H1 (cell line): Measurements from ENCODE around the gene RINT1. TPM values are rescaled to one million over a fixed set of nuclear protein-coding genes. Genes with fewer than 3 reads are reported as not detected.

Experiments
- CTCF ChIA-PET: fragments of 300-600 bp; sonication (Branson Sonifier 250); formaldehyde crosslinking; loops from one replicate; lab custom pipeline; 2021; ENCODE audit not compliant: partially characterized antibody; lab: Charles Lee
- POLR2A ChIA-PET: fragments of 300-600 bp; sonication (Branson Sonifier 250); formaldehyde crosslinking; loops from one replicate; lab custom pipeline; 2021; ENCODE audit warnings: inconsistent platforms; ENCODE audit not compliant: partially characterized antibody; lab: Charles Lee
- DNase-seq, 2 experiments: peaks; one replicate each; pipeline versions ENCODE4 v3.0.0 to v3.0.0-alpha.2; 2010 to 2022; ENCODE audit warnings: low spot score in 2 of 2, low read depth in 1 of 2, mixed read lengths in 1 of 2
- FAIRE-seq: peaks from 2 replicates; lab custom pipeline; 2011; peaks lifted over from hg19 to GRCh38; lab: Jason Lieb, UNC
- H2AFZ ChIP-seq: 2 replicates; pipeline ENCODE4 v1.8.1; 2012; ENCODE audit warnings: low read length, inconsistent platforms
- H2AK5ac ChIP-seq: 2 replicates; pipeline ENCODE4 v1.6.1; 2013; ENCODE audit warnings: low read depth, low read length
- H2BK120ac ChIP-seq: replicated peaks from 2 replicates; pipeline ENCODE3; 2013; ENCODE audit warnings: low read depth, low read length, inconsistent platforms
- H2BK12ac ChIP-seq: 2 replicates; pipeline ENCODE4 v1.6.1; 2013; ENCODE audit warnings: low read depth, low read length
- H2BK15ac ChIP-seq: 2 replicates; pipeline ENCODE4 v1.6.1; 2013; ENCODE audit warnings: low read length
- H2BK20ac ChIP-seq: 2 replicates; pipeline ENCODE4 v1.6.1; 2013; ENCODE audit warnings: low read length
- H2BK5ac ChIP-seq: 2 replicates; pipeline ENCODE4 v1.6.1; 2013; ENCODE audit warnings: low read depth, low read length
- H3K14ac ChIP-seq: 2 replicates; pipeline ENCODE4 v1.6.1; 2013; ENCODE audit warnings: inconsistent platforms; ENCODE audit not compliant: insufficient read length
- H3K18ac ChIP-seq: 2 replicates; pipeline ENCODE4 v1.6.1; 2013; ENCODE audit warnings: low read length; ENCODE audit errors: extremely low read depth
- H3K23ac ChIP-seq: 2 replicates; pipeline ENCODE4 v1.6.1; 2013; ENCODE audit warnings: inconsistent platforms; ENCODE audit not compliant: insufficient read length
- H3K23me2 ChIP-seq: 2 replicates; pipeline ENCODE4 v1.6.1; 2013; ENCODE audit warnings: low read depth, low read length
- H3K27ac ChIP-seq: 2 replicates; pipeline ENCODE4 v1.6.1; 2011; ENCODE audit warnings: low read depth, low read length, inconsistent platforms
- H3K27me3 ChIP-seq, 4 experiments: replicated peaks in 1 of 4; 1 replicate in 1 of 4; 2 replicates in 3 of 4; pipeline versions ENCODE4 v1.6.1 to v1.8.1; 2011 to 2013; ENCODE audit warnings: low read length in 3 of 4, mild to moderate bottlenecking in 3 of 4, inconsistent platforms in 2 of 4, mixed read lengths in 2 of 4, moderate library complexity in 1 of 4; ENCODE audit not compliant: control insufficient read depth in 3 of 4, insufficient read depth in 3 of 4; ENCODE audit errors: extremely low read depth in 1 of 4
- H3K36me3 ChIP-seq, 4 experiments: 2 replicates each; pipeline versions ENCODE4 v1.6.1 to v1.8.1; 2011 to 2013; ENCODE audit warnings: mild to moderate bottlenecking in 4 of 4, low read length in 3 of 4, moderate library complexity in 2 of 4, control low read depth in 1 of 4, inconsistent platforms in 1 of 4; ENCODE audit not compliant: insufficient read depth in 4 of 4, control insufficient read depth in 2 of 4
- H3K4ac ChIP-seq: replicated peaks from 2 replicates; pipeline ENCODE3; 2013; ENCODE audit warnings: low read length, low read depth, mixed read lengths, inconsistent platforms; ENCODE audit not compliant: insufficient read length
- H3K4me1 ChIP-seq, 4 experiments: replicated peaks in 1 of 4; 1 replicate in 1 of 4; 2 replicates in 3 of 4; pipeline versions ENCODE4 v1.6.1 to v1.8.1; 2011 to 2013; ENCODE audit warnings: low read length in 3 of 4, inconsistent platforms in 2 of 4, mixed read lengths in 1 of 4; ENCODE audit not compliant: insufficient read depth in 4 of 4, control insufficient read depth in 3 of 4
- H3K4me2 ChIP-seq, 2 experiments: 2 replicates each; pipeline versions ENCODE4 v1.6.1 to v1.8.1; 2011 to 2013; ENCODE audit warnings: low read depth in 2 of 2, low read length in 2 of 2, control low read depth in 1 of 2, inconsistent platforms in 1 of 2, mild to moderate bottlenecking in 1 of 2; ENCODE audit not compliant: insufficient read depth in 1 of 2
- H3K4me3 ChIP-seq, 4 experiments: fragments of 200-600, 300-600 bp in 1 of 4; sonication (generic), shearing (Covaris generic), sonication (Bioruptor Twin) in 1 of 4; 2 replicates each; pipeline versions ENCODE4 v1.5.1 to v1.8.1; 2011 to 2016; ENCODE audit warnings: low read length in 4 of 4, low read depth in 3 of 4, control low read depth in 2 of 4, inconsistent platforms in 2 of 4, mild to moderate bottlenecking in 2 of 4, mixed read lengths in 1 of 4, moderate library complexity in 1 of 4; ENCODE audit not compliant: insufficient read depth in 2 of 4; ENCODE audit errors: extremely low read depth in 1 of 4
- H3K56ac ChIP-seq: replicated peaks from 2 replicates; pipeline ENCODE3; 2013; ENCODE audit warnings: low read depth, mild to moderate bottlenecking, mixed read lengths, low read length, inconsistent platforms; ENCODE audit not compliant: insufficient read length
- H3K79me1 ChIP-seq: 2 replicates; pipeline ENCODE4 v1.6.1; 2013; ENCODE audit warnings: low read depth, low read length, control low read depth
- H3K79me2 ChIP-seq, 2 experiments: 2 replicates each; pipeline versions ENCODE4 v1.6.1 to v1.8.1; 2012 to 2013; ENCODE audit warnings: low read length in 2 of 2, mild to moderate bottlenecking in 2 of 2, inconsistent platforms in 1 of 2; ENCODE audit not compliant: insufficient read depth in 2 of 2, control insufficient read depth in 1 of 2
- H3K9ac ChIP-seq, 4 experiments: replicated peaks in 1 of 4; 1 replicate in 1 of 4; 2 replicates in 3 of 4; pipeline versions ENCODE4 v1.6.1 to v1.8.1; 2011 to 2013; ENCODE audit warnings: low read depth in 3 of 4, low read length in 3 of 4, control low read depth in 2 of 4, mild to moderate bottlenecking in 2 of 4, moderate library complexity in 2 of 4, inconsistent platforms in 1 of 4; ENCODE audit errors: extremely low read depth in 1 of 4
- H3K9me3 ChIP-seq, 2 experiments: 2 replicates each; pipeline versions ENCODE4 v1.6.1 to v1.8.1; 2012 to 2013; ENCODE audit warnings: mild to moderate bottlenecking in 2 of 2, moderate library complexity in 2 of 2, control low read depth in 1 of 2, inconsistent platforms in 1 of 2, low read depth in 1 of 2, low read length in 1 of 2, mixed read lengths in 1 of 2; ENCODE audit not compliant: insufficient read depth in 2 of 2
- H4K20me1 ChIP-seq, 2 experiments: replicated peaks in 1 of 2; 2 replicates each; pipeline versions ENCODE3 to v1.8.1; 2011 to 2013; ENCODE audit warnings: inconsistent platforms in 2 of 2, low read length in 2 of 2, mild to moderate bottlenecking in 1 of 2; ENCODE audit not compliant: insufficient read depth in 2 of 2, control insufficient read depth in 1 of 2
- H4K5ac ChIP-seq: 2 replicates; pipeline ENCODE4 v1.6.1; 2013; ENCODE audit warnings: low read length, low read depth, mixed read lengths, inconsistent platforms; ENCODE audit not compliant: insufficient read length
- H4K8ac ChIP-seq: 2 replicates; pipeline ENCODE4 v1.8.0; 2013; ENCODE audit warnings: mild to moderate bottlenecking, moderate library complexity, low read length, inconsistent platforms; ENCODE audit not compliant: insufficient read depth; ENCODE audit errors: extremely low read depth
- H4K91ac ChIP-seq: replicated peaks from 2 replicates; pipeline ENCODE3; 2013; ENCODE audit warnings: low read length, mixed read lengths, inconsistent platforms; ENCODE audit not compliant: insufficient read length
- BCL11A ChIP-seq, 2 experiments: IDR thresholded peaks; one replicate each; pipeline ENCODE4 v1.6.1; 2011; ENCODE audit warnings: low read depth in 2 of 2, low read length in 2 of 2, mild to moderate bottlenecking in 2 of 2
- CTBP2 ChIP-seq: IDR thresholded peaks from 2 replicates; pipeline ENCODE4 v1.7.0; 2011; ENCODE audit warnings: borderline replicate concordance, mild to moderate bottlenecking, moderate library complexity, mixed read lengths, low read length; ENCODE audit not compliant: insufficient read depth, insufficient read length
- GTF2F1 ChIP-seq: IDR thresholded peaks from 2 replicates; pipeline ENCODE4 v1.6.1; 2012; ENCODE audit warnings: low read depth, low read length, improper control_type of control experiment, borderline replicate concordance
- PHF8 ChIP-seq: fragments of 200-600 bp; sonication (generic); conservative IDR thresholded peaks from 2 replicates; pipeline ENCODE4 v1.7.1; 2012; ENCODE audit warnings: low read depth, mild to moderate bottlenecking, inconsistent platforms, low read length, moderate library complexity
- POLR2AphosphoS5 ChIP-seq: IDR thresholded peaks from 2 replicates; pipeline ENCODE4 v1.6.1; 2011; ENCODE audit warnings: low read depth, low read length
- RAD21 ChIP-seq, 2 experiments: IDR thresholded peaks in 1 of 2; conservative IDR thresholded peaks in 1 of 2; 2 replicates each; pipeline ENCODE4 v1.6.1; 2011; ENCODE audit warnings: low read depth in 2 of 2, low read length in 2 of 2, improper control_type of control experiment in 1 of 2, inconsistent platforms in 1 of 2, mild to moderate bottlenecking in 1 of 2, moderate library complexity in 1 of 2
- RFX5 ChIP-seq: IDR thresholded peaks from 2 replicates; pipeline ENCODE4 v1.6.1; 2011; ENCODE audit warnings: low read depth, low read length, improper control_type of control experiment, borderline replicate concordance
- SAP30 ChIP-seq: fragments of 300-600 bp; sonication (generic); IDR thresholded peaks from 2 replicates; pipeline ENCODE4 v1.7.1; 2012; ENCODE audit warnings: low read length, moderate library complexity, mild to moderate bottlenecking, inconsistent platforms; ENCODE audit not compliant: insufficient read depth, insufficient replicate concordance
- SIRT6 ChIP-seq: IDR thresholded peaks from one replicate; pipeline ENCODE4 v1.7.1; 2012; ENCODE audit warnings: low read length, inconsistent platforms
- TBP ChIP-seq: IDR thresholded peaks from 2 replicates; pipeline ENCODE4 v1.6.1; 2011; ENCODE audit warnings: low read depth, low read length, improper control_type of control experiment
- WGBS, 2 experiments: shearing (Covaris generic) in 1 of 2; methylation state at CpG; one replicate each; pipeline versions ENCODE4 v1.1.6 to v1.1.7; 2013 to 2015; ENCODE audit warnings: low lambda C conversion rate in 2 of 2, mixed read lengths in 2 of 2, inconsistent platforms in 1 of 2, low coverage in 1 of 2, missing lambda C conversion rate in 1 of 2; ENCODE audit not compliant: insufficient replicate concordance in 2 of 2, insufficient coverage in 1 of 2, insufficient read length in 1 of 2; ENCODE audit errors: extremely low coverage in 1 of 2, missing lambda C conversion rate in 1 of 2; 5-methylcytosine and 5-hydroxymethylcytosine counted together
- polyA plus RNA-seq, 7 experiments: library from polyadenylated mRNA; depleted of rRNA in 3 of 7; stranded (reverse) in 5 of 7; unstranded in 2 of 7; fragments of >200 nt in 5 of 7; fragments of 200-250 nt in 2 of 7; gene quantifications; 1 replicate in 5 of 7; 2 replicates in 1 of 7; 4 replicates in 1 of 7; pipeline versions ENCODE4 v1.2.1 to v1.2.3, GENCODE V29; 2011 to 2013; ENCODE audit warnings: missing spikeins in 2 of 7, mixed read lengths in 2 of 7
- total RNA-seq: library from RNA; stranded (reverse); fragmentation: NEBNext Ultra II Directional; extraction: Animal tissue kit (Norgen Biotek cat#: 25700); gene quantifications from 2 replicates; pipeline ENCODE4 v1.2.1, GENCODE V29; 2021
- TF ChIP-seq, protein P1 (sequence below): IDR thresholded peaks from 2 replicates; pipeline ENCODE4 v1.6.1; 2011; ENCODE audit warnings: low read length, improper control_type of control experiment

The RINT1 gene
- total and polyA plus RNA-seq, 2 of the 8 experiments (the other 6 are each of a cell fraction or from before 2014, with no cell fraction given): 7.8 to 21.8 TPM

DNA sequence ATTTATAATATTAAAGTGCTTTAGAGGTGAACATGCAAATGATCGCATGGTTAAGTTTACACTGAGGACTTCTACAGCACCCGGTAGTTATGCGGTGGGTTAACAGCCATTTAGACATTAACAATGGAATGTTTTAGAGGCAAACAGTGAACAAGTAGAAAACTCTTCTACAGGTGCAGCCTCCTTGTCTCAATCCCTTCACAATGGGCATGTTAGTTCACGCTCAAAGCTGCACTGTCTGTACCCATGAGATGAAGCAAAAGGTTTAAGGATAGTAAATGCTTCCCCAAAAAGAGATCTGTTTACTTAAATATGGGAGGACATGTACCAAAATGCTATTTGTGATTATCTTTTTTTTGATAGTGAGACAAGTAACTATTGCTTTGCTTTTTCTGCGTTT lies 35.0 kb upstream of the RINT1 start:
- H4K20me1 ChIP-seq: no peaks in the 10 kb centered on the region
- no peak overlapping the region for H3K14ac ChIP-seq
- no peak overlapping the region for H2BK120ac ChIP-seq
- H2BK5ac ChIP-seq: no peak overlapping the region
- no peak overlapping the region for H3K4me3 ChIP-seq
- no peak overlapping the region for H4K8ac ChIP-seq
- 91% methylated on average over 5 of the region's 5 CpGs; no CpG with 5 or more reads in 1 of the 2 experiments for WGBS, 2 experiments
- POLR2A ChIA-PET: interaction anchor here (0.8 to 1.8 kb wide), 3 partner anchors 12 to 35 kb away, joined by 3 to 8 read pairs (median 4); partner anchors contain the start of gene RINT1
- CTCF ChIA-PET: interaction anchor here (1.4 kb wide), 1 partner anchor 35 kb away, joined by 3 read pairs; the partner anchor contains the start of gene RINT1
- H2BK20ac ChIP-seq: no peak overlapping the region
- H3K56ac ChIP-seq: no peak overlapping the region
- no peak overlapping the region for H3K4ac ChIP-seq
- no peaks in the 10 kb centered on the region for H3K9me3 ChIP-seq
- no peak overlapping the region for H4K91ac ChIP-seq
- no peak overlapping the region for H3K4me2 ChIP-seq
- H3K36me3 ChIP-seq: peaks cover 0 to 55% (median 22%) of the 10 kb centered on the region in 4 experiments; a peak in 7 of 8 replicates
- H3K27ac ChIP-seq: no peak overlapping the region
- no peaks in the 10 kb centered on the region for H3K27me3 ChIP-seq
- FAIRE-seq: no peak
- no peak overlapping the region for H3K18ac ChIP-seq
- no peak overlapping the region for H2BK12ac ChIP-seq
- H3K79me2 ChIP-seq: no peaks in the 10 kb centered on the region
- no peaks in the 10 kb centered on the region for H3K4me1 ChIP-seq
- H3K79me1 ChIP-seq: no peaks in the 10 kb centered on the region
- DNase-seq: no peak
- H3K23ac ChIP-seq: no peak overlapping the region
- no peaks in the 10 kb centered on the region for H3K23me2 ChIP-seq
- no peak overlapping the region for H2AFZ ChIP-seq
- no peak overlapping the region for H3K9ac ChIP-seq
- no peak overlapping the region for H4K5ac ChIP-seq
- H2BK15ac ChIP-seq: no peak overlapping the region
- no peak overlapping the region for H2AK5ac ChIP-seq
- TF ChIP-seq CTBP2 (no peak), POLR2AphosphoS5 (no peak), SIRT6 (no peak), BCL11A (IDR thresholded peaks at IDR 0.05; ENCODE audit: low read depth in 2 of 2, low read length in 2 of 2) (no peak), TBP (no peak), SAP30 (no peak), RFX5 (no peak), RAD21 (IDR thresholded peaks at IDR 0.05 in 1 of 2, conservative IDR thresholded peaks at IDR 0.05 in 1 of 2; ENCODE audit: low read depth in 2 of 2, low read length in 2 of 2) (no peak), GTF2F1 (no peak), PHF8 (no peak)
- TF ChIP-seq, protein P1, sequence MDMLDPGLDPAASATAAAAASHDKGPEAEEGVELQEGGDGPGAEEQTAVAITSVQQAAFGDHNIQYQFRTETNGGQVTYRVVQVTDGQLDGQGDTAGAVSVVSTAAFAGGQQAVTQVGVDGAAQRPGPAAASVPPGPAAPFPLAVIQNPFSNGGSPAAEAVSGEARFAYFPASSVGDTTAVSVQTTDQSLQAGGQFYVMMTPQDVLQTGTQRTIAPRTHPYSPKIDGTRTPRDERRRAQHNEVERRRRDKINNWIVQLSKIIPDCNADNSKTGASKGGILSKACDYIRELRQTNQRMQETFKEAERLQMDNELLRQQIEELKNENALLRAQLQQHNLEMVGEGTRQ: no peak
